ENCODE measurements around the gene DEPDC5.
"Not testable (repeated sequence)": the region's sequence is repeated elsewhere in the genome, so short reads cannot be mapped to it uniquely, and the experiment has no call there.

Gene DEPDC5

DNA sequence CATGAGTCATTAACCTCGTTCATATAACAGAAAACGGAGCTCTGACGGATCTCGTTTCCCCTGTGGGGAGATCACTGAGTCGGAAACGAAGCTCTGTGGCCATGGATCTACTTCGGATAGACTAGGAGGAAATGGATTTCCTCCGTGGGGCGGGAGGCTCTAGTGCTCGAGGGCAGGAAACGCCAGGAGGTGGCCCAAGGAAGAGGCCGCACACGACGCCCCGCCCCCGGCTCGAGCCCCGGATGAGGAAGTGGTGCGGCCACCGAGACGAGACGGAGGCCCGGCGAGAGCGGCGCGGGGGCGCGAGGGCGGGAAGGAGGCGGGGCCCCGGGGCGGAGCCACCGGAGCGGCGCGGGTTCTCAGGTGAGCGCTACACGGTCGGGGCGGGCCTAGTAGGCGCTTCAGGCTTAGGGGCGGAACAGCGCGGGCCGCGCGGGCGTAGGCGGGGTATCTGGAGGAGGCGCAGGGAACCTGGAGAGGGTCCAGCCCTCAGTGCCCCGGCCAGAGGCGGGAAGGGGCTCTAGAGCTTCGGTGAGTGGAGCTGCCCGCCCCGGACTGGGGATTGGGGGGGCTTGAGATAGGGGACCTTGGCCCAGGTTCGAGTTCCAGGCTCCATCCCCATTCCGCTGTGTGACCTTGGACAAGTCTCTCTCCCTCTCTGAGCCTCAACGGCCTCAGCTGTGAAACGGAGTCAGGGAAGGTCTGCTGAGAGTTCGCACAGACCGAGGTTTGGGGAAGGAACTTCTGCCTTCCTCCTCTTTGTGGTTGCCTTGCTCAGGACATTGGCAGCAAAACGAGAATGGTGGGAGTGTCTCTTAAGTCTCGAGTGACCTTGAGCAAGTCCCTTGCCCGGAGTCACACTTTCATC lies at the start of gene DEPDC5:
Gene DEPDC5, plus strand, starts transcription at position 386 of the 868 bp plus-strand sequence. CDS start 903 bp downstream, outside the sequence.
- in situ Hi-C loops (cut with HindIII; ENCODE audit: low pct_ligation_motif_present, low pct_unique_long_range_greater_than_20kb, low sequenced_read_pairs) = no loop called here
- DNase-seq = peak; percentile 92

DNA sequence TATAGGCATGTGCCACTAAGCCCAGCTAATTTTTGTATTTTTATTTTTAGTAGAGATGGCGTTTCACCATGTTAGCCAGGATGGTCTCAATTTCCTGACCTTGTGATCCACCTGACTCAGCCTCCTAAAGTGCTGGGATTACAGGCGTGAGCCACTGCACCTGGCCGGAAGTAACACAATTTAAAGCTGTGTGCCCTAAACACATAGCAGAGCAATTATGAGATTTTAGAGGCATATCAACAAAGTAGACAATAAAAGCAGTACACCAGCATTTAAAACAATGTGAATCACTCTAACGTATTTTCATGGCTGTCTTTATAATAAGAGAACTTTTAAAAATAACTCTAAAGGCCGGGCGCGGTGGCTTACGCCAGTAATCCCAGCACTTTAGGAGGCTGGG lies 46.3 kb upstream of the DEPDC5 start:
- no peak for DNase-seq
- in situ Hi-C loops (cut with HindIII; ENCODE audit: low pct_ligation_motif_present, low pct_unique_long_range_greater_than_20kb, low sequenced_read_pairs) = no loop called here

DNA sequence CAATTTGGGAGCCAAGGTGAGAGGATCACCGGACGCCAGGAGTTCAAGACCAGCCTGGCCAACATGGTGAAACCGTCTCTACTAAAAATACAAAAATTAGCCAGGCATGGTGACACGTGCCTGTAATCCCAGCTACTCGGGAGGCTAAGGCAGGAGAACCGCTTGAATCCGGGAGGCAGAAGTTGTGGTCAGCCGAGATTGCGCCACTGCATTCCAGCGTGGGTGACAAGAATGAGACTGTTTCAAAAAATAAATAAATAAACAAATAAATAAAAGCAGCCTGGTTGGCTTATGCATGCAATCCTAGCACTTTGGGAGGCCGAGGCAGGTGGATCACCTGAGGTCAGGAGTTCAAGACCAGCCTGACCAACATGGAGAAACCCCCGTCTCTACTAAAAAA lies 42.6 kb upstream of the DEPDC5 start:
- in situ Hi-C loops (cut with HindIII; ENCODE audit: low pct_ligation_motif_present, low pct_unique_long_range_greater_than_20kb, low sequenced_read_pairs); DNase-seq: not testable (repeated sequence)

DNA sequence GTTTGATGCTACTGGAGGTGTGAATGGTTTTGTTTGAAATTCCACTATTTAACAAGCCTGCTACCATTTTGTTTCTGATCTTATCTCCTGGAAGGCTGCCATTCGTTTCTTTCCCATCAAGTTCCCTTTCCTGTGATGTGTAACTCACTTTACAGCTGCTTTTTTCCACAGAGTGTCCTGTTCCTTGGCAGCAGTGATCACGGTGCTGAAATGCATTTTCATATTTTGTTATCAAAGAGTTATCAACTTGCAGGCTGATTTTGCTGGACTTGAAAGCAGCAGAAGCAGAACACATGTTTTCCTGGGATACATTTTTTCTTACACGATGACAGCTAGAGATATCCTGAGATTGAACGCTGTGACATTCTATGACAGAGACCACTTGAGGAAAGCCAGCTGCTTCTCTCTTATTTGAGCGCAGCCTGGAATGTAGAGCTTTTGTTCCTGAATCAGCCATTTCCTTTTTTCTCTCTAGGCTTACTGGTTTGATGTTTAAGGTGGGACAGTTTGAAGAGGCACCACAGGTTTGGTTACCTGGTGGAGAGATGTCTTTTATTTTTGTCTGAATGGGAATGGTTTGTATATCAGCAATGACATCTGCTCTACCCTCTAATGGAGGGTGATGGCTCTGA lies 38.6 kb upstream of the DEPDC5 start:
- DNase-seq = no peak
- in situ Hi-C loops (cut with HindIII; ENCODE audit: low pct_ligation_motif_present, low pct_unique_long_range_greater_than_20kb, low sequenced_read_pairs) = no loop called here

DNA sequence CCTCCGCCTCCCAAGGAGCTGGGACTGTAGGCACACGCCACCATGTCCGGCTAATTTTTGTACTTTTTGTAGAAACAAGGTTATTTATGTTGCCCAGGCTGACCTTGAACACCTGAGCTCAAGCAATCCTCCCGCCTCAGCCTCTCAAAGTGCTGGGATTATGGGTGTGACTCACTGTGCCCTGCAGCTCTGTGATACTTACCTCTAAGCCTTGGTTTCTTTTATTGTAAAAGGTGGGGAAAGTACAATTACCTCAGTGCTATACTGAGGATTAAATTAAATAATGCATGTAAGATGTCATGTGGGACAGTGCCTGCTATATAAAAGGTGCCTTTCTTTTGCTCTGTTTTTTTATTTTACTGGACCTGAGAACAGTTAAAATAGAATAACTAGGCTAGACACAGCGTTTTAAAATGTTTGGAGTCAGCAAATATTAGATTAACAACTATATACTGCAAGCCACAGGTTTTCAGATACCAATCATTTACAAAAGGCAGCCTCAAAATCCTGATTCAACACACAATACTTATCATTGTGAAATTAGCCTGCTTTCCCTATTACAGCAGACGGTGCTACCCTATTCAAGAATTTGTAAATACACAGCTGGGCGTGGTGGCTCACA lies 33.9 kb upstream of the DEPDC5 start:
- no peak for DNase-seq
- in situ Hi-C loops (cut with HindIII; ENCODE audit: low pct_ligation_motif_present, low pct_unique_long_range_greater_than_20kb, low sequenced_read_pairs) = no loop called here

DNA sequence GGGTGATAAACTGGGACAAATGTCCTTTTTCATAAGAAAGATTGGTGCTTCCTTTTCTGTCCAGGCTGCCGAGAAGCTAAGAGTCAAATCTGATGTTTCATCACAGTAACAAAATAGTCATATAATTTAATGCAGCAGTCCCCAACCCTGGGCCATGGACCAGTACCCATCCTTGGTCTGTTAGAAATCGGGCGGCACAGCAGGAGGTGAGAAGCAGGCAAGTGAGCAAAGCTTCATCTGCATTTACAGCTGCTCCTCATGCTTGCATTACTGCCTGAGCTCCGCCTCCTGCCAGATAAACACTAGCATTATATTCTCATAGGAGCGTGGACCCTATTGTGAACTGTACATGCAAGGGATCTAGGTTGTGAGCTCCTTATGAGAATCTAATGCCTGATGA lies 30.1 kb upstream of the DEPDC5 start:
- in situ Hi-C loops (cut with HindIII; ENCODE audit: low pct_ligation_motif_present, low pct_unique_long_range_greater_than_20kb, low sequenced_read_pairs) = no loop called here
- DNase-seq = no peak

DNA sequence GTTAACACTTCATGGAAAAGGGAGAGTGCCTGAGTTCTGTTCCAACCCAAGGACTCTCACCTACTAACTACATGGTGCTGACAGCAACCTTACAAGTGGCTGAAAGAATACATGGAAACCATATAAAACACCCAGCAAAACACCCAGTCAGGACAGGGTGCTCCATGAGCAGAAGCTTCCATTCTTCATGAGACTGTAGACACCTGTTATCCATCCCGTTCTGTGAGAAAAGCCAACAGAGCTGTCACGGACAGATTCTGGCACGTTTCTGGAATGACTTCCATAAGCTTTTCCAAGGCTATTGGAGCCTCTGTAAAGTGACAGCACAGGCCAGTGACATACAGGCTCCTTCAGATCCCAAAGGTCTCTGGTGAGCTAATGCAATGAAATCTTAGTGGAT lies 27.1 kb upstream of the DEPDC5 start:
- in situ Hi-C loops (cut with HindIII; ENCODE audit: low pct_ligation_motif_present, low pct_unique_long_range_greater_than_20kb, low sequenced_read_pairs) = no loop called here

DNA sequence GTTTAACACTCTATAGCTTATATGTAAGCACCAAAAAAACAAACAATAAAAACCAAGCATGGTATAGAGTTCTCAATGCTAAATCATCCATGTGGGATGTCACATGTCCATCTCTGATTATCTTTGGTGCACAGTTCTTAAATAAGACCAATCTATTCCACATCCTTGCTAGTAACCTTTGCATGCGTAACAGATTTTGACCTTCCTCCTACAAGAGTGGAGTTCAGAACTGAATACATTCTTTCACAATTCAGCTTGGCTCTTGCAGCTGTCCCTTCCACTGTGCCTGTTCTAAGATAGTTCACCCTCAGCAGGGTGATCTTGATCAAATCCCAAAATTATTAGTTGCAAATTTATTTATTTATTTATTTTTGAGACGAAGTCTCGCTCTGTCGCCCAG lies 25.0 kb upstream of the DEPDC5 start:
- in situ Hi-C loops (cut with HindIII; ENCODE audit: low pct_ligation_motif_present, low pct_unique_long_range_greater_than_20kb, low sequenced_read_pairs) = no loop called here
- DNase-seq = no peak

More for the DNA sequence above, 27.1 kb upstream of the DEPDC5 start:
- DNase-seq = no peak

DNA sequence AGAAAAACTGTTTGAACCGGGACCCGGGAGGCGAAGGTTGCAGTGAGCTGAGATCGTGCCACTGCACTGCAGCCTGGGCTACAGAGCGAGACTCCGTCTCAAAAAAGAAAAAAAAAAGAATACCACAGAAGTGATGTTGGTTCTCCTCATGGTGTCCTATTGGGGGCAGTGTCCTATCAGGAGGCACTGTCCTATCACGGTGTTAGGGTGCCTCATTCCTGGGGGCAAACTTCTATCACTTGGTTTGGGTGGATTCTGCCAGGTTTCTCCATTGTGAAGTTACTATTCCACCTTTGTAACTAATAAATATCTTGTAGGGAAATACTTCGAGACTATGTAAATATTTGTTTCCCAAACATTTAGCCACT lies 23.5 kb upstream of the DEPDC5 start:
- in situ Hi-C loops (cut with HindIII; ENCODE audit: low pct_ligation_motif_present, low pct_unique_long_range_greater_than_20kb, low sequenced_read_pairs) = no loop called here
- no peak for DNase-seq

DNA sequence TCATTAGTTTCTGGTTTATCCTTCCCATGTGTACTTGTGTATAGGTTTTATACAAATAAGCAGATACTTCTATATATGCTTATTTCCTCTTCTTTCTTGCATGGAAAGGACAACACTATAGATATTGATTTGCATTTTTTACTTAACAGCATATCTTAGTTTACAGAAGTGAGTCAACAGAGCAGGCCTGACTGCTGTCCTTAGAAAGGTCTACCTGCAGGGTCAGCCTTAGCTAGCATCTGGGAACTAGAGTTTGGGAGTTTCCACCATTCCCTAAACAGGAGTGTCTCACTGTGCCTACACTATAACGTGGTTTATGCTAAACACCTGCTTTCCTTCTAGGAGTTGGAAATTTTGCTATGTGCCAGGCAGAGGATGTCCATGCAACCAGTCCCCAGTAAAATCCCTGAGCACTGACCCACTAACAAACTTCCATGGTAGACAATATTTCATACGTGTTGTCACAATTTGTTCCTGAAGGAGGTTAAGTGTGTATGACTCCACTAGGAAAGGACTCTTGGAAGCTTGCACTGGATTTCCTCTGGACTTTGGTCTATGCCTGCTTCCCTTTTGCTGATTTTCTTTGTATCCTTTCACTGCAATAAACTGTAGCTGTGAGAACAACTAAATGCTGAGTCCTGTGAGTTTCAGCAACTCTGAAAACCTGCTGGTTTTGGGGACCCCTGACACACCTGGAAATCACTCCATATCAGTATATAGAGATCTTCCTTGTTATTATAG lies 21.6 kb upstream of the DEPDC5 start:
- no peak for DNase-seq
- in situ Hi-C loops (cut with HindIII; ENCODE audit: low pct_ligation_motif_present, low pct_unique_long_range_greater_than_20kb, low sequenced_read_pairs) = no loop called here

DNA sequence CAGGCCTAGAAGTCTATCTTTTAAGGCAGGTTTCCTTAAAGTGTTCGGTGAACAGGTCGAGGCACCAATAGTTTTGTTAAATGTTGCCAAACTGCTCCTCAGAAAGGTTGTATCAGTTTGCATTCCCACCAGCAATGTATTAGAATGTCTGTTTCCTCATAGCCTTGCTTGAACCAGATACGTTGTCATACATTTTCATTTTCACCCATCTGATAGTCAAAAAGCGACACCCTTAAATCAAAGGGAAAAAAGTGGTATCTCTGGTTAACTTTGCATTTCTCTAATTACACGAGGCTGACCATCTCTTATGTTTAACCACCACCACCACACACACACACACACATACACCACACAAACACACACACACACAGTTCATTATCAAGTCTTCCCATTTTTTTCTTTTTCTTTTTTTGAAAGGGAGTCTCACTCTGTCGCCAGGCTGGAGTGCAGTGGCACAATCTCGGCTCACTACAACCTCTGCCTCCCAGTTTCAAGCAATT lies 20.2 kb upstream of the DEPDC5 start:
- in situ Hi-C loops (cut with HindIII; ENCODE audit: low pct_ligation_motif_present, low pct_unique_long_range_greater_than_20kb, low sequenced_read_pairs) = no loop called here
- no peak for DNase-seq

DNA sequence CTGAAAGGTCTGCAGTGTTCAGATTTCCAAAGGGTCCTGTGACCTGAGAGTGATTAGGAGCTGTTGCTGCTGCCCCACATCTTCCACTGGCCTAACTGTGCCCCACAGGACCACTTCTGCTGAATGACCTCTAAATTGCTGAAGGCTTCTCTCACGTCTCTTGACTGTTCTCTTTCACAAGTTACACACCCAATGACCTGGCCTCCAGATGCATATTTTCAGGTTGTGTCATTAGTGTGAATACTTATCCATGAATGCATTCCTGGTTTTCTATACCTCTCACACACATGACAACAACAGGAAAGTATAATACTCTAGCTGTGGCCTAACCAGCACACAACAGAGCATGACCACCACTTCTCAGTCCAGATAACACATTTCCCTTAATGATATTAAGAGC lies 19.3 kb upstream of the DEPDC5 start:
- in situ Hi-C loops (cut with HindIII; ENCODE audit: low pct_ligation_motif_present, low pct_unique_long_range_greater_than_20kb, low sequenced_read_pairs) = no loop called here
- peak; percentile 11 for DNase-seq

DNA sequence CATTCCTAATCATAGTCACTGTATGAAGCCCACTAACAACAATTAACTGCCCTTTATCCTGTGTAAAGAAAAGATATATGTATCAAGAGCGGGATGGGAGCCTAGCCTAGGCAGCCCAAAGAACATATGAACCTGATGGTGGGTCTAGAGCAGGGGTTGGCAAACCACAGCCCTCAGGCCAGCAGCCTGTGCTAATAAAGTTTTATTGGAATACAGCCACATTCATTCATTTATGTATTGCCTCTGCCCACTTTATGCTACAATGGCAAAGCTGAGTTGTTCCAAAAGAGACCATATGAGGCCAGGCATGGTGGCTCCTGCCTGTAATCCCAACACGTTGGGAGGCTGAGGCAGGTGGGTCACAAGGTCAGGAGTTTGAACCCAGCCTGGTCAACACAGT lies 17.4 kb upstream of the DEPDC5 start:
- in situ Hi-C loops (cut with HindIII; ENCODE audit: low pct_ligation_motif_present, low pct_unique_long_range_greater_than_20kb, low sequenced_read_pairs) = no loop called here

DNA sequence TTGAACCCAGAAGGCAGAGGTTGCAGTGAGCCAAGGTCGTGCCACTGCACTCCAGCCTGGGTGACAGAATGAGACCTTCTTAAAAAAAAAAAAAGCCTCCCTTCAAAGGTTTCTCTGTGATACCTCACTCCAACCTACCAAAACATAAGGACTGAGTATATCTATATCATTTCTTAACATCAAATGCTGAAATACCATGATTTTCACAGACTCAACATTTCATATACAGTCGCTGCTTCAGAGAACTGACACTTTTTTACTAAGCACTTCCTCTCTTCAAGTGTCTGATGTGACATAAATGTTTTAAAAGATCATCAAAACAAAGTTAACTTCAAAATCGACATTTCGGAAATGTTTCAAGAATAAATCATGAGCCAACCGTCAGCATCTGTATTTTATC lies 15.9 kb upstream of the DEPDC5 start:
- DNase-seq = no peak
- in situ Hi-C loops (cut with HindIII; ENCODE audit: low pct_ligation_motif_present, low pct_unique_long_range_greater_than_20kb, low sequenced_read_pairs) = no loop called here

More for the DNA sequence above, 17.4 kb upstream of the DEPDC5 start:
- no peak for DNase-seq

DNA sequence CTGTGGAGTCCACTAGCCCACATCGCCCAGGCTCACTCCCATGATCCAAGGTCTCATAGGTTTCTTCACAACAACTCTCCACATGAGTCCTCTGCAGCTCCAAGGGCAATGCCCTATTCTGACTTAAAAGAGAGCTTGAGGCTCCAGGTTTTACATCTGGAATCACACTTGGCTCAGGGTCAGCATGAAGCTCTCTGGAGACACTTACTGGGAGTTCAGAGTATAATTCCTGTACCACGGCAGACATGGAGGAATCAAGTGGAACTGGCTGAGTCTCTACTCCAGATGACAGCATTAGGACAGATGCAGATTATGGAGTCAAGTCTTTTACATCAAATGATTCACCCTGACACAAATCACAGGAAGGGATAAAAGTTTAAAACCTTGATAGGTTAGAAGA lies 15.3 kb upstream of the DEPDC5 start:
- in situ Hi-C loops (cut with HindIII; ENCODE audit: low pct_ligation_motif_present, low pct_unique_long_range_greater_than_20kb, low sequenced_read_pairs) = no loop called here
- no peak for DNase-seq

DNA sequence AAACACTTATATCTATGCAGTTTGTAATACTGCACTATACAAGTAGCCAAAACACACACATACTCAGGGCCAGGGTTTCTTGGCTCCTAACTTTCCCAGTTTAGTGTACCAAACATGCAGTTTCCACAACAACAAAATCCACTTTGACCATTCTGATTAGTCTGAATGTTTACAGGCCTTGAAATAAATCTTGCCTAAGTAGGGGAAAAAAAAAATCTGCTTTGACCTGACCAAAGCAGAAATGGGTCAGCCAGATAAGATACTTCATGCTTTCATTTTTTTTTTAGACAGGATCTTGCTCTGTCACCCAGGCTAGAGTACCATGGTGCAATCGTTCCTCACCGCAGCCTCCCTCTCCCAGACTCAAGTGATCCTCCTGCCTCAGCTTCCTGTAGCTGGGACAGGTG lies 14.0 kb upstream of the DEPDC5 start:
- no peak for DNase-seq
- in situ Hi-C loops (cut with HindIII; ENCODE audit: low pct_ligation_motif_present, low pct_unique_long_range_greater_than_20kb, low sequenced_read_pairs) = no loop called here

DNA sequence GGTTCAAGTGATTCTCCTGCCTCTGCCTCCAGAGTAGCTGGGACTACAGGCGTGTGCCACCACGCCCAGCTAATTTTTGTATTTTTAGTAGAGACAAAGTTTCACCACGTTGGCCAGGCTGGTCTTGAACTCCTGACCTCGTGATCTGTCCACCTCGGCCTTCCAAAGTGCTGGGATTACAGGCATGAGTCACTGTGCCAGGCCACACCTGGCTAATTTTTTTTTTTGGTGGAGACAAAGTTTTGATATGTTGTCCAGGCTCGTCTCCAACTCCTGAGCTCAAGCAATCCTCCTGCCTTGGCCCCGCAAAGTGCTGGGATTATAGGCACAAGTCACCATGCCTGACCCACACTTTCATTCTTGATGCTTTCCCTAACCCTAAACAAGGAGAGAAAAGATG lies 13.5 kb upstream of the DEPDC5 start:
- DNase-seq; in situ Hi-C loops (cut with HindIII; ENCODE audit: low pct_ligation_motif_present, low pct_unique_long_range_greater_than_20kb, low sequenced_read_pairs): not testable (repeated sequence)

DNA sequence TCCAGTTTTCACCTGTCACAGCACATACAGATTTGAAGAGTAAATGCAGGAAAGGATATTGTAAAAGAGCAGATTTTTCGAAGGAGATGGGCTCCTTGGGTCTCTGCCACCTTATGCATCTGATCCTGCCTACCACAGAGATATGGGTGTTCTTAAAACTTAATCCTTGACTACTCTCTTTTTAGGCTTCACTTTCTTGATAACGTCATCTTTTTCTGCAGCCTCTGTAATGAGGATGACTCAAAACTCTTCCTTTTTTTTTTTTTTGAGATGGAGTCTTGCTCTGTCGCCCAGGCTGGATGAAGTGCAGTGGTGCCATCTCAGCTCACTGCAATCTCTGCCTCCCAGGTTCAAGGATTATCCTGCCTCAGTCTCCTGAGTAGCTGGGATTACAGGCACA lies 11.7 kb upstream of the DEPDC5 start:
- in situ Hi-C loops (cut with HindIII; ENCODE audit: low pct_ligation_motif_present, low pct_unique_long_range_greater_than_20kb, low sequenced_read_pairs) = no loop called here

DNA sequence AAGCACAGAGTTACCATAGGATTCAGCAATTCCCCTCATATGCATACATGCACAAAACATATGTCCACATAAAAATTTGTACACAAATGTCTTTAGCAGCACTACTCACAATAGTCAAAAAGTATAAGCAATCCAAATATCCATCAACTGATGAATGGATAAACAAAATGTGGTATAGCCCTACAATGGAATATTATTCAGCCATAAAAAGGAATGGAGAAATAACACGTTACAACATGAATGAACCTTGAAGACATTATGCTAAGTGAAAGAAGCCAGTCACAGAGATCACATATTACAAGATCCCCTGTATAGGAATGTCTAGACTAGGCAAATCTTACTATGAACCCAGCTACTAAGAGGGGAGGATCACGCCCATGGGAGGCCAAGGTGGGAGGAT lies 11.1 kb upstream of the DEPDC5 start:
- in situ Hi-C loops (cut with HindIII; ENCODE audit: low pct_ligation_motif_present, low pct_unique_long_range_greater_than_20kb, low sequenced_read_pairs) = no loop called here
- no peak for DNase-seq

More for the DNA sequence above, 11.7 kb upstream of the DEPDC5 start:
- DNase-seq = no peak

All from ACHN (cell line).